HEK293T (cell line): ENCODE results near the gene HBP1.
"Not testable (repeated sequence)": the region's sequence is repeated elsewhere in the genome, so short reads cannot be mapped to it uniquely, and the experiment has no call there.

Experiments used
- ARNT ChIP-seq: fragments of 450-650 bp; IDR thresholded peaks from 2 replicates; pipeline ENCODE4 v1.6.1; 2017; ENCODE audit warnings: mild to moderate bottlenecking
- LEF1 ChIP-seq: fragments of 450-650 bp; IDR thresholded peaks from 2 replicates; pipeline ENCODE4 v1.6.1; 2017; ENCODE audit warnings: mild to moderate bottlenecking, borderline replicate concordance
- SUZ12 ChIP-seq: fragments of 450-650 bp; IDR thresholded peaks from 2 replicates; pipeline ENCODE4 v1.6.1; 2016; ENCODE audit warnings: mild to moderate bottlenecking
- TARDBP ChIP-seq: fragments of 450-650 bp; IDR thresholded peaks from 2 replicates; pipeline ENCODE4 v1.6.1; 2016

- TF ChIP-seq SUZ12, LEF1, TARDBP, ARNT: not testable (repeated sequence)
Observed at GRCh38 chr7:107155726-107156125, 13.1 kb upstream of the HBP1 start.
